ENCODE results near the gene FGF12.

DNA sequence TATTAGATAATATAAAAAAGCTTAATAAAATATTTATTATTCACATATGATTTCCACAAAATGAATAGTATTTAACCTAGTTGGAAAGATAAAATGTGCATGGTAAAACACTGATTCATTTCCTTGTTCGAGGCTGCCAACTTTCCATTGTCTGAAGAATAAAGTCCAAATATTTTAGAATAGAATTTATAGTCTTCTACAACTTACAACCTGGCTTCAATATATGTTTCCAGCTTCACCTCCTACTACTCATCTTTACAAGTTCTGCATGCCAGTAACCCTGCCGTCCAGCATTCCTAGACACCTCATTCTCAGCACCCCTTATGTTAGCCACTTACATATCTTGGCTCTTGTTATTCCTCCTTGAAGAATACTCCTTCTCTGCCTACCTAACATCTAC is 244.5 kb downstream of the FGF12 start:
- TF ChIP-seq, protein P1, sequence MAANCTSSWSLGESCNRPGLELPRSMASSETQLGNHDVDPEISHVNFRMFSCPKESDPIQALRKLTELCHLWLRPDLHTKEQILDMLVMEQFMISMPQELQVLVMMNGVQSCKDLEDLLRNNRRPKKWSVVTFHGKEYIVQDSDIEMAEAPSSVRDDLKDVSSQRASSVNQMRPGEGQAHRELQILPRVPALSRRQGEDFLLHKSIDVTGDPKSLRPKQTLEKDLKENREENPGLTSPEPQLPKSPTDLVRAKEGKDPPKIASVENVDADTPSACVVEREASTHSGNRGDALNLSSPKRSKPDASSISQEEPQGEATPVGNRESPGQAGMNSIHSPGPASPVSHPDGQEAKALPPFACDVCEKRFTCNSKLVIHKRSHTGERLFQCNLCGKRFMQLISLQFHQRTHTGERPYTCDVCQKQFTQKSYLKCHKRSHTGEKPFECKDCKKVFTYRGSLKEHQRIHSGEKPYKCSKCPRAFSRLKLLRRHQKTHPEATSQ (CRISPR knock-in tag; IDR thresholded peaks at IDR 0.05; ENCODE audit: borderline replicate concordance), result no peak
- TF ChIP-seq POLR2A (IDR thresholded peaks at IDR 0.05; ENCODE audit: insufficient read depth in 1 of 2, low read depth in 2 of 2, low read length in 2 of 2) (no peak), ZNF543 (CRISPR knock-in tag; IDR thresholded peaks at IDR 0.05) (no peak), PREB (CRISPR knock-in tag; IDR thresholded peaks at IDR 0.05) (no peak), MAFK (conservative IDR thresholded peaks at IDR 0.05 in 1 of 2, IDR thresholded peaks at IDR 0.05 in 1 of 2; ENCODE audit: low read length in 2 of 2) (no peak), TCF7 (IDR thresholded peaks at IDR 0.05; ENCODE audit: low read depth) (no peak), HNRNPLL (IDR thresholded peaks at IDR 0.05; ENCODE audit: low read depth, low read length, poor library complexity, severe bottlenecking) (no peak)
- TF ChIP-seq, protein P2, sequence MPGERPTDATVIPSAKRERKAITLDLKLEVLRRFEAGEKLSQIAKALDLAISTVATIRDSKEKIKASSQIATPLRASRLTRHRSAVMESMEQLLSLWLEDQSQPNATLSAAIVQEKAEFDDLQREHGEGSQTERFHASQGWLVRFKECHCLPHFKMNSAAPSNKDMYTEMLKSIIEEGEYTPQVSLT (CRISPR knock-in tag; IDR thresholded peaks at IDR 0.05; ENCODE audit: borderline replicate concordance, low read depth), result no peak
- TF ChIP-seq, protein P3, sequence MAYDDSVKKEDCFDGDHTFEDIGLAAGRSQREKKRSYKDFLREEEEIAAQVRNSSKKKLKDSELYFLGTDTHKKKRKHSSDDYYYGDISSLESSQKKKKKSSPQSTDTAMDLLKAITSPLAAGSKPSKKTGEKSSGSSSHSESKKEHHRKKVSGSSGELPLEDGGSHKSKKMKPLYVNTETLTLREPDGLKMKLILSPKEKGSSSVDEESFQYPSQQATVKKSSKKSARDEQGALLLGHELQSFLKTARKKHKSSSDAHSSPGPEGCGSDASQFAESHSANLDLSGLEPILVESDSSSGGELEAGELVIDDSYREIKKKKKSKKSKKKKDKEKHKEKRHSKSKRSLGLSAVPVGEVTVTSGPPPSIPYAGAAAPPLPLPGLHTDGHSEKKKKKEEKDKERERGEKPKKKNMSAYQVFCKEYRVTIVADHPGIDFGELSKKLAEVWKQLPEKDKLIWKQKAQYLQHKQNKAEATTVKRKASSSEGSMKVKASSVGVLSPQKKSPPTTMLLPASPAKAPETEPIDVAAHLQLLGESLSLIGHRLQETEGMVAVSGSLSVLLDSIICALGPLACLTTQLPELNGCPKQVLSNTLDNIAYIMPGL (CRISPR knock-in tag; IDR thresholded peaks at IDR 0.05; ENCODE audit: borderline replicate concordance in 1 of 2, low read depth in 1 of 2), result no peak

Data from HepG2 (cell line).